ENCODE measurements around the gene RAD51B. TPM values are rescaled to one million over a fixed set of nuclear protein-coding genes. Genes with fewer than 3 reads are reported as not detected.
"Not testable (repeated sequence)": the region's sequence is repeated elsewhere in the genome, so short reads cannot be mapped to it uniquely, and the experiment has no call there.

Gene RAD51B
- total and polyA plus RNA-seq, 4 donors: 2.8 to 39.6 (median 13.3) TPM; not detected in 1

- no peaks in the 10 kb centered on the region for H3K36me3 ChIP-seq (ENCODE audit: control insufficient read depth in 1 of 2, insufficient read depth in 2 of 2, low read length in 1 of 2)
- WGBS, 2 donors: 9 to 16% methylated on average over 5 of the region's 5 CpGs
- no peaks in the 10 kb centered on the region for H3K4me1 ChIP-seq (ENCODE audit: control insufficient read depth in 1 of 2, insufficient read depth in 2 of 2, low read length in 2 of 2)
- intact Hi-C loops (cut with DNase I): no loop called here
- ATAC-seq (ENCODE audit: low FRiP score): no peak
- H3K27me3 ChIP-seq (ENCODE audit: control insufficient read depth in 1 of 2, insufficient read depth in 2 of 2, low read length in 1 of 2): no peaks in the 10 kb centered on the region
- DNase-seq: no peak
- H3K9me3 ChIP-seq (ENCODE audit: control insufficient read depth, low read length): peaks cover 2% of the 10 kb centered on the region
- H3K27ac ChIP-seq (ENCODE audit: low read depth in 1 of 2, low read length in 2 of 2): peak overlapping the region in 1 of 2 donors; percentile 25
- H3K4me3 ChIP-seq (ENCODE audit: low read length in 2 of 2): no peak overlapping the region
Observed at GRCh38 chr14:68099495-68100045, 280.0 kb downstream of the RAD51B start.

DNA sequence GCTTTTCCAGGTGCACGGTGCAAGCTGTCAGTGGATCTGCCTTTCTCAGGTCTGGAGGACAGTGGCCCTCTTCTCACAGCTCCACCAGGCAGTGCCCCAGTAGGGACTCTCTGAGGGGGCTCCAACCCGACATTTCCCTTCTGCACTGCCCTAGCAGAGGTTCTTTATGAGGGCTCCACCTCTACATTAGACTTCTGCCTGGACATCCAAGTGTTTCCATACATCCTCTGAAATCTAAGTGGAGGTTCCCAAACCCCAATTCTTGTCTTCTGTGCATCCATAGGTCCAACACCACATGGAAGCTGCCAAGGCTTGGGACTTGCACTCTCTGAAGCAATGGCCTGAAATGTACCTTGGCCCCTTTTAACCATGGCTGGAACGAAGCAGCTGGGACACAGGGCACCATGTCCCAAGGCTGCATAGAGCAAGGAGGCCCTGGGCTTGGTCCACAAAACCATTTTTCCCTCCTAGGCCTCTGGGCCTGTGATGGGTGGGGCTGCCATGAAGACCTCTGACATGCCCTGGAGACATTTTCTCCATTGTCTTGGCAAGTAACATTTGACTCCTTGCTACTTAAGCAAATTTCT lies 282.2 kb downstream of the RAD51B start:
- H3K4me3 ChIP-seq (ENCODE audit: low read length in 2 of 2); H3K27me3 ChIP-seq (ENCODE audit: control insufficient read depth in 1 of 2, insufficient read depth in 2 of 2, low read length in 1 of 2); H3K27ac ChIP-seq (ENCODE audit: low read depth in 1 of 2, low read length in 2 of 2); H3K9me3 ChIP-seq (ENCODE audit: control insufficient read depth, low read length); ATAC-seq (ENCODE audit: low FRiP score); intact Hi-C loops (cut with DNase I); H3K36me3 ChIP-seq (ENCODE audit: control insufficient read depth in 1 of 2, insufficient read depth in 2 of 2, low read length in 1 of 2); DNase-seq; H3K4me1 ChIP-seq (ENCODE audit: control insufficient read depth in 1 of 2, insufficient read depth in 2 of 2, low read length in 2 of 2): not testable (repeated sequence)
- WGBS, 2 donors: 99% methylated on average over 3 of the region's 3 CpGs

- H3K27me3 ChIP-seq (ENCODE audit: control insufficient read depth in 1 of 2, insufficient read depth in 2 of 2, low read length in 1 of 2): no peaks in the 10 kb centered on the region
- H3K4me1 ChIP-seq (ENCODE audit: control insufficient read depth in 1 of 2, insufficient read depth in 2 of 2, low read length in 2 of 2): no peaks in the 10 kb centered on the region
- peaks cover 2% of the 10 kb centered on the region for H3K9me3 ChIP-seq (ENCODE audit: control insufficient read depth, low read length)
- no peak for ATAC-seq (ENCODE audit: low FRiP score)
- H3K4me3 ChIP-seq (ENCODE audit: low read length in 2 of 2): no peak overlapping the region
- peak overlapping the region in 1 of 2 donors; percentile 82 for H3K27ac ChIP-seq (ENCODE audit: low read depth in 1 of 2, low read length in 2 of 2)
- H3K36me3 ChIP-seq (ENCODE audit: control insufficient read depth in 1 of 2, insufficient read depth in 2 of 2, low read length in 1 of 2): no peaks in the 10 kb centered on the region
- WGBS, 2 donors: 4 to 17% methylated on average over 3 of the region's 3 CpGs
- no peak for DNase-seq
- intact Hi-C loops (cut with DNase I): no loop called here
Observed at GRCh38 chr14:68103853-68104252, 284.3 kb downstream of the RAD51B start.

GRCh38 chr14:68104518-68104917 lies 284.9 kb downstream of the RAD51B start:
- intact Hi-C loops (cut with DNase I): no loop called here
- 2 to 11% methylated on average over 1 of the region's 1 CpG for WGBS, 2 donors
- peak overlapping the region in 1 of 2 donors; percentile 82 for H3K27ac ChIP-seq (ENCODE audit: low read depth in 1 of 2, low read length in 2 of 2)

DNA sequence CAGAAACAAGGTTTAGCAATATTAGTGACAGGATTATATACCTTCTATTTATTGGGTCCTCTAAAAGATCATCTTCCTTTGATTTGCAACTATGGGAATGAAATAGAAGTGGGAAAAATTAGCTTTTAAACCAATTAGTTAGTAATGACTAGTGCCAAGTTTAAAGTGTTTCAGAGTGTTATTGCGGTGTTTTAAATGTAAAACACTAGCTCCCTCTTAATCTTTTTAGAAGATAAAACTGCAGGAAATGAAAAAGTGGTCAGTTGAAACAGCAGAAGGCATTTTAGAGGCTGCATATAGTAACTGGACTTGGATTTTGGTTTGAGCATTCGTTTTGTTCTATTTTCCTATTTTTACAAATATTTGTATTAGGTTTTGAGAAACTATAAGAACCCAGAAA lies 286.2 kb downstream of the RAD51B start:
- Histone ChIP-seq H3K27me3 (ENCODE audit: control insufficient read depth in 1 of 2, insufficient read depth in 2 of 2, low read length in 1 of 2) (no peaks in the 10 kb centered on the region), H3K27ac (ENCODE audit: low read depth in 1 of 2, low read length in 2 of 2) (no peak overlapping the region), H3K36me3 (ENCODE audit: control insufficient read depth in 1 of 2, insufficient read depth in 2 of 2, low read length in 1 of 2) (no peaks in the 10 kb centered on the region), H3K4me1 (ENCODE audit: control insufficient read depth in 1 of 2, insufficient read depth in 2 of 2, low read length in 2 of 2) (no peaks in the 10 kb centered on the region), H3K9me3 (ENCODE audit: control insufficient read depth, low read length) (peaks cover 2% of the 10 kb centered on the region), H3K4me3 (ENCODE audit: low read length in 2 of 2) (no peak overlapping the region)
- ATAC-seq (ENCODE audit: low FRiP score): no peak
- no peak for DNase-seq
- intact Hi-C loops (cut with DNase I): no loop called here
- WGBS, 2 donors: 22 to 56% methylated on average over 2 of the region's 2 CpGs

More at GRCh38 chr14:68104518-68104917, 284.9 kb downstream of the RAD51B start:
- no peaks in the 10 kb centered on the region for H3K27me3 ChIP-seq (ENCODE audit: control insufficient read depth in 1 of 2, insufficient read depth in 2 of 2, low read length in 1 of 2)
- ATAC-seq (ENCODE audit: low FRiP score): peak; percentile 59
- no peaks in the 10 kb centered on the region for H3K4me1 ChIP-seq (ENCODE audit: control insufficient read depth in 1 of 2, insufficient read depth in 2 of 2, low read length in 2 of 2)
- H3K4me3 ChIP-seq (ENCODE audit: low read length in 2 of 2): no peak overlapping the region
- no peaks in the 10 kb centered on the region for H3K36me3 ChIP-seq (ENCODE audit: control insufficient read depth in 1 of 2, insufficient read depth in 2 of 2, low read length in 1 of 2)
- DNase-seq: no peak
- peaks cover 2% of the 10 kb centered on the region for H3K9me3 ChIP-seq (ENCODE audit: control insufficient read depth, low read length)

DNA sequence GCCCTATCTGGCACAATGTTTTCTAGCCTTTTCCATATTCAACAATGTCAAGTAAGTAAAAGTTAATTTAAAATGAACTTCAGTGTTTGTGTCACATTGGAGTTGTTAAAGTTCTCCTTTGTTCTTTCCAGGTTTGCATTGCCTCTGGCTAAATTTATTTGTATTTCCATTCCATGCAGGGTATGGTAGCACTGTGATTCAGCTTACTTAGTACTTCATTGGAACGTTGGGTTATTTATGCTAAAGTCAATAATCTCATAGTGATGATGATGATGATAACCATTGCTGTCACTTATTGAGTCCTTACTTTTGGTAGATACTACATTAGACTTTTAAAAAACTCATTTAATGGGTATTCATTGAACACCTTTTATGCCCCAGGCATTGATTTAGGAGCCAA lies 286.9 kb downstream of the RAD51B start:
- ATAC-seq (ENCODE audit: low FRiP score) (no peak), DNase-seq (no peak)
- peaks cover 2% of the 10 kb centered on the region for H3K9me3 ChIP-seq (ENCODE audit: control insufficient read depth, low read length)
- WGBS, 2 donors: 69% methylated on average over 1 of the region's 1 CpG
- H3K4me1 ChIP-seq (ENCODE audit: control insufficient read depth in 1 of 2, insufficient read depth in 2 of 2, low read length in 2 of 2): no peaks in the 10 kb centered on the region
- H3K27me3 ChIP-seq (ENCODE audit: control insufficient read depth in 1 of 2, insufficient read depth in 2 of 2, low read length in 1 of 2): no peaks in the 10 kb centered on the region
- no peak overlapping the region for H3K4me3 ChIP-seq (ENCODE audit: low read length in 2 of 2)
- intact Hi-C loops (cut with DNase I): no loop called here
- H3K27ac ChIP-seq (ENCODE audit: low read depth in 1 of 2, low read length in 2 of 2): no peak overlapping the region
- H3K36me3 ChIP-seq (ENCODE audit: control insufficient read depth in 1 of 2, insufficient read depth in 2 of 2, low read length in 1 of 2): no peaks in the 10 kb centered on the region

GRCh38 chr14:68106905-68107304 lies 287.3 kb downstream of the RAD51B start:
- Histone ChIP-seq H3K27ac (ENCODE audit: low read depth in 1 of 2, low read length in 2 of 2) (no peak overlapping the region), H3K36me3 (ENCODE audit: control insufficient read depth in 1 of 2, insufficient read depth in 2 of 2, low read length in 1 of 2) (no peaks in the 10 kb centered on the region), H3K9me3 (ENCODE audit: control insufficient read depth, low read length) (peaks cover under 1% of the 10 kb centered on the region), H3K27me3 (ENCODE audit: control insufficient read depth in 1 of 2, insufficient read depth in 2 of 2, low read length in 1 of 2) (no peaks in the 10 kb centered on the region), H3K4me3 (ENCODE audit: low read length in 2 of 2) (no peak overlapping the region), H3K4me1 (ENCODE audit: control insufficient read depth in 1 of 2, insufficient read depth in 2 of 2, low read length in 2 of 2) (no peaks in the 10 kb centered on the region)
- 97 to 98% methylated on average over 2 of the region's 2 CpGs for WGBS, 2 donors
- DNase-seq (no peak), ATAC-seq (ENCODE audit: low FRiP score) (no peak)
- intact Hi-C loops (cut with DNase I): no loop called here

DNA sequence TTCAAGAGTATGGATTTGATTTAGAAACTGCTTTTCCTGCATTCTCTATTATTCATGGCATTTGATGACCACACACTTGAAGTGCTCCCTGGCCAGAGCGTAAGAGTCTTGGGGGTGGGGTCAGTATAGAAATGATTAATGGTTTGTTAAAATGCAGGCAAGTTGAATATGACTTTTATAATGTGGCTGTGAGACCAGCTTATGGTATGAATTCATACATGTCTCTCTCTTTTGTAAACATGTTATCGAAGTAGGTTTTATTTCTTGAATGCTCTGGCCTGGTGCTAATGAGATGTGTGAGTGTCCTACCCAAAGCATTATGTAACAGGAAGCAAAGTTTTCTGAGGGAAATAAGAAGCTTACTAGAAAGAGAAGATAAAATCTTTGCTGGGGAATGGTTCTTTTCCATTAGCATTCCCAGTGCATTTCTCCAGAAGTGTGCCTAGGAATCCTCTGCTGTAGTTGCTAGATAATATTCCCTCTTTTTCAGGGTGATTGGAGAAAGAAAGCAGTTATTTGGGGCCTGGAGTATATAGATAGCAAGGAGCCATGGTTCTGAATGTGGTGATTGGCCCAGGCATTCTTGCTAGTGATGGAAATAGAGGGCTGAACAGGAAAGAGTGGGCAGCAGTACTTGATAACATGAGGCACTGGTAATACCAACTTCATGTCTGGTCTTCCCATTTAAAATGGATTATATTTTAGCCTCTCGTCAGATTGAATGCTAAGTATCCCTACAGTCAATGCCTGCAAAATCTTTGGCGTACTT lies 289.7 kb downstream of the RAD51B start:
- Histone ChIP-seq H3K27ac (ENCODE audit: low read depth in 1 of 2, low read length in 2 of 2) (no peak overlapping the region), H3K4me3 (ENCODE audit: low read length in 2 of 2) (no peak overlapping the region), H3K27me3 (ENCODE audit: control insufficient read depth in 1 of 2, insufficient read depth in 2 of 2, low read length in 1 of 2) (no peaks in the 10 kb centered on the region), H3K36me3 (ENCODE audit: control insufficient read depth in 1 of 2, insufficient read depth in 2 of 2, low read length in 1 of 2) (no peaks in the 10 kb centered on the region), H3K9me3 (ENCODE audit: control insufficient read depth, low read length) (no peaks in the 10 kb centered on the region), H3K4me1 (ENCODE audit: control insufficient read depth in 1 of 2, insufficient read depth in 2 of 2, low read length in 2 of 2) (peaks cover 0 to 2% of the 10 kb centered on the region in 2 donors)
- no peak for ATAC-seq (ENCODE audit: low FRiP score)
- intact Hi-C loops (cut with DNase I): no loop called here
- DNase-seq: no peak
- WGBS, 2 donors: 76% methylated on average over 4 of the region's 4 CpGs

All from aorta (tissue), 5 donors.